Thymus (tissue), 11 donors: ENCODE measurements around the gene DROSHA. TPM values are rescaled to one million over a fixed set of nuclear protein-coding genes. Genes with fewer than 3 reads are reported as not detected.
"Not testable (repeated sequence)": the region's sequence is repeated elsewhere in the genome, so short reads cannot be mapped to it uniquely, and the experiment has no call there.

ENCODE experiments used
- DNase-seq, 9 donors: peaks; one replicate each; pipeline ENCODE4 v3.0.0-alpha.2; 2013; ENCODE audit warnings: low spot score in 9 of 9, low read depth in 6 of 9, missing footprints in 1 of 9
- H3K27ac ChIP-seq, 2 donors: one replicate each; pipeline ENCODE4 v1.5.1; 2013; ENCODE audit warnings: control low read depth in 1 of 2, low read depth in 1 of 2, low read length in 1 of 2, mild to moderate bottlenecking in 1 of 2, moderate library complexity in 1 of 2
- H3K27me3 ChIP-seq, 2 donors: one replicate each; pipeline ENCODE4 v1.5.1; 2013; ENCODE audit warnings: low read length in 1 of 2; ENCODE audit not compliant: control insufficient read depth in 2 of 2, insufficient read depth in 1 of 2
- H3K36me3 ChIP-seq, 2 donors: one replicate each; pipeline ENCODE4 v1.5.1; 2013; ENCODE audit warnings: low read length in 1 of 2, mild to moderate bottlenecking in 1 of 2, moderate library complexity in 1 of 2; ENCODE audit not compliant: control insufficient read depth in 2 of 2, insufficient read depth in 2 of 2
- H3K4me1 ChIP-seq, 2 donors: one replicate each; pipeline ENCODE4 v1.5.1; 2013; ENCODE audit warnings: low read length in 2 of 2; ENCODE audit not compliant: control insufficient read depth in 2 of 2, insufficient read depth in 2 of 2
- H3K4me3 ChIP-seq, 2 donors: one replicate each; pipeline ENCODE4 v1.5.1; 2013; ENCODE audit warnings: low read length in 2 of 2, control low read depth in 1 of 2, mild to moderate bottlenecking in 1 of 2
- H3K9me3 ChIP-seq, 2 donors: one replicate each; pipeline ENCODE4 v1.5.1; 2013; ENCODE audit warnings: low read length in 1 of 2, mild to moderate bottlenecking in 1 of 2; ENCODE audit not compliant: control insufficient read depth in 2 of 2, insufficient read depth in 1 of 2
- WGBS: extraction: QIAGEN DNeasy Blood & Tissue Kit; methylation state at CpG from one replicate; pipeline ENCODE4 v1.1.7; 2013; 5-methylcytosine and 5-hydroxymethylcytosine counted together
- polyA plus RNA-seq: library from polyadenylated mRNA; stranded (reverse); fragments of 200-250 nt; gene quantifications from one replicate; pipeline ENCODE4 v1.2.3, GENCODE V29; 2013
- total RNA-seq: library from RNA; stranded (reverse); fragments of 120-200 nt; gene quantifications from one replicate; pipeline ENCODE4 v1.2.4, GENCODE V29; 2013
- donor health status: healthy.

The DROSHA gene
- total and polyA plus RNA-seq, 2 donors, result 34.4 to 138 TPM

GRCh38 chr5:31566362-31566761 is 34.5 kb upstream of the DROSHA start:
- not testable (repeated sequence) for H3K27me3 ChIP-seq, H3K27ac ChIP-seq, DNase-seq, H3K4me3 ChIP-seq, H3K9me3 ChIP-seq, H3K36me3 ChIP-seq, H3K4me1 ChIP-seq
- 88% methylated on average over 3 of the region's 3 CpGs for WGBS

GRCh38 chr5:31563216-31563615 is 31.3 kb upstream of the DROSHA start:
- no peak overlapping the region for H3K27ac ChIP-seq

GRCh38 chr5:31561946-31562345 is 30.1 kb upstream of the DROSHA start:
- WGBS, result 97% methylated on average over 1 of the region's 1 CpG
- H3K27me3 ChIP-seq, result no peaks in the 10 kb centered on the region
- no peak for DNase-seq

More at GRCh38 chr5:31563216-31563615, 31.3 kb upstream of the DROSHA start:
- no peaks in the 10 kb centered on the region for H3K36me3 ChIP-seq
- no peaks in the 10 kb centered on the region for H3K4me1 ChIP-seq
- H3K27me3 ChIP-seq, result no peaks in the 10 kb centered on the region
- peaks cover 2 to 8% of the 10 kb centered on the region in 2 donors for H3K9me3 ChIP-seq
- H3K4me3 ChIP-seq, result no peak overlapping the region
- WGBS, result 74% methylated on average over 4 of the region's 4 CpGs
- DNase-seq, result no peak

GRCh38 chr5:31559942-31560341 is 28.0 kb upstream of the DROSHA start:
- H3K27ac ChIP-seq, result no peak overlapping the region
- no peaks in the 10 kb centered on the region for H3K4me1 ChIP-seq
- DNase-seq, result no peak
- H3K36me3 ChIP-seq, result peaks cover 4 to 12% of the 10 kb centered on the region in 2 donors
- H3K9me3 ChIP-seq, result no peaks in the 10 kb centered on the region
- no peaks in the 10 kb centered on the region for H3K27me3 ChIP-seq
- H3K4me3 ChIP-seq, result no peak overlapping the region
- WGBS, result 99% methylated on average over 3 of the region's 3 CpGs

More at GRCh38 chr5:31561946-31562345, 30.1 kb upstream of the DROSHA start:
- no peak overlapping the region for H3K27ac ChIP-seq
- no peaks in the 10 kb centered on the region for H3K4me1 ChIP-seq
- peaks cover 2 to 8% of the 10 kb centered on the region in 2 donors for H3K9me3 ChIP-seq
- H3K4me3 ChIP-seq, result no peak overlapping the region
- H3K36me3 ChIP-seq, result peaks cover 0 to 1% of the 10 kb centered on the region in 2 donors

GRCh38 chr5:31556461-31556860 is 24.6 kb upstream of the DROSHA start:
- DNase-seq, result no peak
- H3K27me3 ChIP-seq, result no peaks in the 10 kb centered on the region
- H3K27ac ChIP-seq, result no peak overlapping the region
- H3K9me3 ChIP-seq, result no peaks in the 10 kb centered on the region
- H3K36me3 ChIP-seq, result peaks cover 6 to 35% of the 10 kb centered on the region in 2 donors
- H3K4me1 ChIP-seq, result no peaks in the 10 kb centered on the region
- WGBS, result 97% methylated on average over 3 of the region's 3 CpGs
- H3K4me3 ChIP-seq, result no peak overlapping the region

- Histone ChIP-seq H3K27ac (no peak overlapping the region), H3K36me3 (peaks cover 6 to 41% of the 10 kb centered on the region in 2 donors), H3K9me3 (no peaks in the 10 kb centered on the region), H3K4me3 (no peak overlapping the region), H3K27me3 (no peaks in the 10 kb centered on the region), H3K4me1 (no peaks in the 10 kb centered on the region)
- no peak for DNase-seq
- 98% methylated on average over 1 of the region's 1 CpG for WGBS
These were observed 22.7 kb upstream of the DROSHA start for GRCh38 chr5:31554552-31554951.

- Histone ChIP-seq H3K9me3 (no peaks in the 10 kb centered on the region), H3K36me3 (peaks cover 6 to 41% of the 10 kb centered on the region in 2 donors), H3K4me1 (no peaks in the 10 kb centered on the region), H3K27ac (no peak overlapping the region), H3K27me3 (no peaks in the 10 kb centered on the region), H3K4me3 (no peak overlapping the region)
- no peak for DNase-seq
These were observed 22.0 kb upstream of the DROSHA start for GRCh38 chr5:31553863-31554262.

GRCh38 chr5:31551878-31552277 is 20.0 kb upstream of the DROSHA start:
- H3K4me3 ChIP-seq, result no peak overlapping the region
- H3K27me3 ChIP-seq, result no peaks in the 10 kb centered on the region
- no peak overlapping the region for H3K27ac ChIP-seq
- no peak for DNase-seq
- over 99% methylated on average over 3 of the region's 3 CpGs for WGBS
- no peaks in the 10 kb centered on the region for H3K9me3 ChIP-seq
- H3K36me3 ChIP-seq, result peaks cover 14 to 47% of the 10 kb centered on the region in 2 donors
- H3K4me1 ChIP-seq, result no peaks in the 10 kb centered on the region

- peaks cover 15 to 44% of the 10 kb centered on the region in 2 donors for H3K36me3 ChIP-seq
- H3K27me3 ChIP-seq, H3K4me3 ChIP-seq, H3K9me3 ChIP-seq, H3K4me1 ChIP-seq, DNase-seq, H3K27ac ChIP-seq: not testable (repeated sequence)
- 94% methylated on average over 2 of the region's 2 CpGs for WGBS
These were observed 17.2 kb upstream of the DROSHA start for GRCh38 chr5:31549114-31549513.

- Histone ChIP-seq H3K4me3 (no peak overlapping the region), H3K36me3 (peaks cover 17 to 61% of the 10 kb centered on the region in 2 donors), H3K4me1 (peaks cover 6 to 8% of the 10 kb centered on the region in 2 donors), H3K9me3 (no peaks in the 10 kb centered on the region), H3K27ac (no peak overlapping the region), H3K27me3 (no peaks in the 10 kb centered on the region)
- no peak for DNase-seq
- 98% methylated on average over 4 of the region's 4 CpGs for WGBS
These were observed 6.0 kb upstream of the DROSHA start for GRCh38 chr5:31537851-31538250.
